ENCODE data around the gene IFI16.
"Not testable (repeated sequence)": the region's sequence is repeated elsewhere in the genome, so short reads cannot be mapped to it uniquely, and the experiment has no call there.

Gene IFI16

GRCh38 chr1:159067699-159068621 lies 58.3 kb downstream of the IFI16 start:
- DNase-seq, result no peak

- no peak for DNase-seq
Measured at GRCh38 chr1:159068886-159069285, 59.2 kb downstream of the IFI16 start.

DNA sequence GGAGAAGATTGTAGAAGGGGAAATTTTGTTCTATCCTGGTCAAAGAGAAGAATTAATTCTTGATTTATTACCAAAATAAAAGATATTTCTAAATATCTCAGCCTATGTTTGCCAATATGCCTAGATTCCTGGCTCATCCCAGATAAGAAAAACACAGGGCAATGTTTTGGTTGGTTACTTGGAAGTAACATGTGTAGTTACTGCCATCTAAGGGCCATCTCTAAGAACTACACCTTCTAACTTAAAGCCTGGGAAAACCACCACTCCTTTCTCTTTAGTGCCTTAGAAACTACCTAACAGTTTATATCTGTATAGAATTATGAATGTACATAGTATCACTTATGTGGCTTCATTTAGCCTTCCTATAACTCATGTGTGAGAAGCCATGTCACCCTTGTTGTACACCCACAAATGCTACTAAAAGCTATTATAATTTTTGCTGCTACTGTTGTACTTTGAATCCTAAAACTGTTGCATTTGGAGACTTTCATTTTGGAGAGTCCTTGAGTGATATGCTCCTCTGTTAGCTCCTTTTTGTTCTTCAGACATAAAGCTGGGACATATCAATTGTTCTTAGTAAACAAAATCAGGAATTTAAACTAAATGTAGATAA lies 62.4 kb downstream of the IFI16 start:
- DNase-seq, result peak; percentile 23

GRCh38 chr1:159076438-159077119 lies 66.9 kb downstream of the IFI16 start, which contains the start of gene AIM2:
Gene AIM2, minus strand, starts transcription at chr1:159076766. Its CDS starts 3,267 bp downstream, at chr1:159073499.
- no peak for DNase-seq

GRCh38 chr1:159077120-159077961 lies 67.6 kb downstream of the IFI16 start:
- no peak for DNase-seq

- no peak for DNase-seq
Measured at GRCh38 chr1:159079525-159079924, 69.8 kb downstream of the IFI16 start.

DNA sequence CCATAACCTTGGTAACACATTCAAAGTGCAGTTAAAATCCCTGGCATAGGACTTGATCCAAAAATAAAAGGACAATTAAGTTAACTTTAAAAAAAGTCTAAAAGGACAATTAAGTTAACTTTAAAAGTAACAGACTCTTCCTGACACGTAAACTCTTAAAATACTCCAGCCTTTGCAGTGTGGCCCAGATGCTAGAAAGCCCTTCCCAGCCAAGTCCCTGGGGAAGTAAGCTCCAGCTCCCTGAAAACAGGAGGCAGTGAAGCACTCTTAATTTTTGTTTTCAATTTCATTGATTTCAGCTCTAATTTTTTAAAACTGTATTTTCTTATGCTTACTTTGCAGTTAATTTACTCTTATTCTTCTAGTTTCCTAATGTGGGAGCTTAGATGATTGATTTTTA lies 71.9 kb downstream of the IFI16 start:
- no peak for DNase-seq

DNA sequence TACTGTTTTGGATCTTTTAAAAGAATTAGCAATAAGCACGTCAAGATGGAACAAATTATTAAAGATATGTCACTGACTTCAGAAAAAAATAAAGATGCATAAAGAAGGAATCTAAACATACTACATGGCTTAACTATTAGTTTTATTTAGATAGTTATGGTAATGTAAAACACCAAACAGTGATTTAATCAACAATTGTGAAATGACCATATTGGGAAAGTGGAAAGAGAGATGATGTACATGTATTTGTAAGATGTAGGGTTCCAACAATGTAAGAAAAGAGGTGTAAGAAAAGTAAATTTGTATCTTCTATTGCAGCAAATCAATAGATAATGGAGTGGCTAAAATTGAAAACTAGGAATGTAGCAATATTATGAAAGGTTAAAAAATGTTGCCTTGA lies 73.3 kb downstream of the IFI16 start:
- no peak for DNase-seq

GRCh38 chr1:159084152-159084551 lies 74.4 kb downstream of the IFI16 start:
- DNase-seq, result no peak

GRCh38 chr1:159084867-159085266 lies 75.2 kb downstream of the IFI16 start:
- DNase-seq, result no peak

DNA sequence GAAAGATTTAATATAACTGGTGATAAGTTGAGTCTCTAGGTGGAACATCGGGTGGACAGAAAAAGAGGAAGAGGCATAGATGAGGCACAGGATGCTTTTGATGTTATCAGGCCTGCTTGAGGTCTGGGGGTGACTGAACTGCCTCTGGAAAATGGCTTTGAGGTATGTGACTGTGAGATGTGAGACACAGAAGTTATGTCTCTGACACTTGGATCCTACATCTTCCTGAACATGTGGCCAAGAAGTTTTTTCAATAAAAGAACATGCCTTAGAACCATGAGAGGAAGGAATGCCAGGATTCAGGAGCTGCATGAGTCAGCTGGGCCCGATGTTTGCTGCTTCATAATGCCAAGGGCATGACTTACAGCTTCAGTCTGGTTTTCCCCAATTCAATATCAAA lies 78.3 kb downstream of the IFI16 start:
- no peak for DNase-seq

GRCh38 chr1:159088546-159089183 lies 79.0 kb downstream of the IFI16 start:
- DNase-seq, result no peak

DNA sequence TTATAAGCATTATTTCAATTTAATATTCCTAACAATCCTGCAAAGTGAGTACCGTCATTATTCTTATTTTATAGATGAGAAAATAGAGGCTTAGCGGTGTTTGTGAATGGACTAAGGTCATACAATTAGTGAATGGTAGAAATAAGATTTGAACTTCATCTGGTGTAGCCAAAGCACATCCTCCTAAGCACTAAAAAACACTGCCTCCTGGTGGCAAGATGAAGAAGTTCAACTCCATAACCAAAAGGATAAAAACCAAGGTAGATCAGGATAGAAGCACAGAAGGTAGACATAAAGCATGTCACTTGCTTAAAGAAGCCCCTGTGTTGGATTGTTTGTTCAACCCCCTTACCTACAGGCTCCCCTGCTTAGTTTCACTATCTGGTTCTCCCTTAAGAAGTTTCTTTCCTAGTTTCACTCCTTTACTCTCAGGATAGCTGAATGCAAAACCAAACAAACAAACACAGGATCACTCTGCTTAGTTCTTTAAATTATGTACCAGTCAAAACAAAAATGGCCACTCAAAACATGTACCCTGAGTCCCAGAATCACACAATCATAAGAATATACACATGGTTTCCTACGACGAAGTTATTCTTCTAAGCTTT lies 79.6 kb downstream of the IFI16 start:
- no peak for DNase-seq

GRCh38 chr1:159090286-159091179 lies 80.8 kb downstream of the IFI16 start:
- DNase-seq, result no peak

GRCh38 chr1:159091180-159091560 lies 81.5 kb downstream of the IFI16 start:
- no peak for DNase-seq

DNA sequence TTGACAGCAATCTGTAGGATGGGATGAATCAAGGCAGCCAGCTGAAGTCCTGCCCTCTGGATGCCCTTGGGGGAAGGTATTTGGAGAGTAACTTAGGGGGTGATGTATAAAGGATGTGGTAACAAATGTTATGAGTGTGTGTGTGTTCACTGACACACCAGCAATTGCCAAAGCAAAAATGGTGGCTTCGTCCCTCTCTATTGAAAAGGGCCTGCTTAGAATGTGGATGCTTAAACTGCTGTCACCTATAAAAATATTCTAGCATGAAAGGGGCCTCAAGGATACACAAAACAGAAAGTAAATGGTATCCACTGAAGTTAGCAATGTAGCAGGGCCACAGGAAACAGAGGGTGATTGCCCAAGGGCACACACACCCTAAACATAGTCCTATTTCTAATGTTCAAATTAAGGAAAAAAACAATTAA lies 81.9 kb downstream of the IFI16 start:
- no peak for DNase-seq

DNA sequence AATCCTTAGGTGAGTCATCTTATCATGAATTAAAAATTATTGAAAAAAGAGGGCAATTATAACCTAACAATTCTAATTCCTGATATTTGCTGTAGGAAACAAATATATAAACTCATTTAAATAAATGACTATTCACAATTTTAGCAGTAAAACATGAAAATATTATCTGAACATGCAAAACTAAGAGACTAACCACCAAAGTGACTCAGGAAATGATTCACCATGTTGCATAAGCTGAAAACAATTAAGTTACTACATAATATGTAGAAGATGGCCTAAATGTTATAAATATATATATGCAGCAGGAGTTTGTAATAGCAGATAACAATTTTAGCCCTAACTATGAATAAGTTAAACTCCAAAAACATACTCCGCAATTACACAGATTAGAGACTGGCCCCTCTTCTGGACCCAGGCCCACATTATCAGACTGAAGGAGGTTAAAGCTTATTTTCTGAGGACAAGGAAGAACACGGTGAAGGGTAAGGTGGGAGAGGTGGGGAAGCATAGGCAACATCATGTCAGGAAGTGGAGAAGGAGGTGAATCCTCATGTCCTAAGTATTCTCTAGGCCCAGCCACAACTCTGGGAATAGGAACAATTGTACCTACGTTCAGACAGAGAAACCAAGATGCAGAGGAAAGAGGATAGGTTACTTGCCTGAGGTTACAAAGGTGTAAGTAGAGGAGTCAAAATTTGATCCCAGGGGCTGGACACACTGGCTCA lies 82.5 kb downstream of the IFI16 start:
- no peak for DNase-seq

GRCh38 chr1:159098596-159098995 lies 88.9 kb downstream of the IFI16 start:
- DNase-seq, result no peak

GRCh38 chr1:159100589-159100988 lies 90.9 kb downstream of the IFI16 start:
- no peak for DNase-seq

DNA sequence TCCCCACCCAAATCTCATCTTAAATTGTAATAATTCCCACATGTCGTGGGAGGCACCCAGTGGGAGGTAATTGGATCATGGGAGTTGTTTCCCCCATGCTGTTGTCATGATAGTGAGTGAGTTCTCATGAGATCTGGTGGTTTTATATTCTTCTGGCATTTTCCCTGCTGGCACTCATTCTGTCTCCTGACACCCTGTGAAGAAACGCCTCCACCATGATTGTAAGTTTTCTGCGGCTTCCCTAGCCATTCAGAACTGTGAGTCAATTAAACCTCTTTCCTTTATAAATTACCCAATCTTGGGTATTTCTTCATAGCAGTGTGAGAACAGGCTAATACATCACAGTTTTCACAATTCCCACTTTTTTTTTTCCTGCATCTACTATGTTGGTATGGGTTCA lies 93.3 kb downstream of the IFI16 start:
- DNase-seq, result not testable (repeated sequence)
